Smooth muscle cell (in vitro differentiated cells): ENCODE measurements around the gene SLX4IP. TPM values are rescaled to one million over a fixed set of nuclear protein-coding genes. Genes with fewer than 3 reads are reported as not detected.

Experiments used
- DNase-seq: peaks from one replicate; lab custom pipeline; 2025; ENCODE audit not compliant: unreplicated experiment; lab: John Stamatoyannopoulos, UW
- H2AFZ ChIP-seq: fragments of 200-600 bp; sonication (generic); 2 replicates; pipeline ENCODE4 v1.6.0; 2016; ENCODE audit warnings: antibody characterized with exemption, low read depth, mild to moderate bottlenecking
- H3F3A ChIP-seq: fragments of 200-600 bp; sonication (generic); 2 replicates; pipeline ENCODE4 v1.6.0; 2017; ENCODE audit warnings: antibody characterized with exemption, low read depth
- H3K27ac ChIP-seq: fragments of 200-600 bp; sonication (generic); 2 replicates; pipeline ENCODE4 v1.5.1; 2016; ENCODE audit warnings: low read depth, mild to moderate bottlenecking
- H3K27me3 ChIP-seq: fragments of 200-600 bp; sonication (generic); 2 replicates; pipeline ENCODE4 v1.6.1; 2016; ENCODE audit warnings: low read depth, mild to moderate bottlenecking
- H3K36me3 ChIP-seq: fragments of 200-600 bp; sonication (generic); 2 replicates; pipeline ENCODE4 v1.5.1; 2016; ENCODE audit warnings: low read depth
- H3K4me1 ChIP-seq: fragments of 200-600 bp; sonication (generic); 2 replicates; pipeline ENCODE4 v1.5.1; 2016; ENCODE audit warnings: low read depth
- H3K4me2 ChIP-seq: fragments of 200-600 bp; sonication (generic); 2 replicates; pipeline ENCODE4 v1.6.0; 2016; ENCODE audit warnings: mild to moderate bottlenecking
- H3K4me3 ChIP-seq: fragments of 200-600 bp; sonication (generic); 2 replicates; pipeline ENCODE4 v1.5.1; 2016; ENCODE audit warnings: mild to moderate bottlenecking
- H3K79me2 ChIP-seq: fragments of 200-600 bp; sonication (generic); 2 replicates; pipeline ENCODE4 v1.6.0; 2016; ENCODE audit warnings: low read depth, mild to moderate bottlenecking
- H3K9ac ChIP-seq: fragments of 200-600 bp; sonication (generic); 2 replicates; pipeline ENCODE4 v1.6.0; 2016; ENCODE audit warnings: low read depth
- H3K9me3 ChIP-seq: fragments of 200-600 bp; sonication (generic); replicated peaks from 2 replicates; pipeline ENCODE4 v1.5.1; 2016; ENCODE audit warnings: low read depth
- H4K20me1 ChIP-seq: fragments of 200-600 bp; sonication (generic); 2 replicates; pipeline ENCODE4 v1.6.0; 2016; ENCODE audit warnings: low read depth
- WGBS: methylation state at CpG from one replicate; pipeline ENCODE4 v1.1.7; 2016; ENCODE audit warnings: low lambda C conversion rate; 5-methylcytosine and 5-hydroxymethylcytosine counted together
- polyA plus RNA-seq: library from polyadenylated mRNA; unstranded; fragments of >200 nt; fragmentation: Nextera tagmentation; extraction: Ambion mirVana; gene quantifications from 2 replicates; pipeline ENCODE4 v1.2.1, GENCODE V29; 2016
- total RNA-seq: library from RNA; depleted of rRNA; stranded (reverse); fragments of >200 nt; gene quantifications from 2 replicates; pipeline ENCODE4 v1.2.3, GENCODE V29; 2014
- TF ChIP-seq, protein P1 (sequence below): fragments of 200-600 bp; sonication (generic); IDR thresholded peaks from 2 replicates; pipeline ENCODE4 v1.5.1; 2017; ENCODE audit warnings: borderline replicate concordance, mild to moderate bottlenecking, antibody characterized with exemption; ENCODE audit not compliant: insufficient read depth, poor library complexity, severe bottlenecking

SLX4IP gene
- total and polyA plus RNA-seq, 2 experiments from 2014 or later = 1.2 to 6.2 TPM

DNA sequence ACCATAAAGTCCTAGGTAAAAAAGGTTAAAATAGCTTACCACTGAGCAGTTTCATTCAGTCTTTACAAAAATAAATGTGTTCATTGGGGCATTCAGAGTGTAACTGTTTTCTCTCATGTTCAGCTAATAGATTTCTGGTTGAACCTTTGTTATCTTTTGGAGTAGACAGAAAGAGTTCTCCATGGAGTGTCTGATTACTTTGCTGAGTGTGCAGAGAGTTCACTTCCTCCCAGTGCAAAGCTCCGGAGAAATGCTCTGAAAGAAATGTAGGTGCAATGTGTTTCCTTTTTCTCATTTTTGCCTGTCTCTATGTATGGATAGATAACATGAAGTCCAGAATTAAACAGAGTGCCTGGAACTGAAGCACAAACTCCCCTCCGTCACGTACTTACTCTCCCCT lies 186.0 kb downstream of the SLX4IP start:
- Histone ChIP-seq H2AFZ (no peak overlapping the region), H3K36me3 (no peaks in the 10 kb centered on the region), H3K79me2 (no peaks in the 10 kb centered on the region), H4K20me1 (no peaks in the 10 kb centered on the region), H3K9ac (no peak overlapping the region), H3K27me3 (no peaks in the 10 kb centered on the region), H3K9me3 (no peaks in the 10 kb centered on the region), H3F3A (peaks cover 34% of the 10 kb centered on the region), H3K4me1 (peaks cover 44% of the 10 kb centered on the region), H3K4me2 (no peak overlapping the region), H3K4me3 (no peak overlapping the region), H3K27ac (peak overlapping the region; percentile 96)
- TF ChIP-seq, protein P1, sequence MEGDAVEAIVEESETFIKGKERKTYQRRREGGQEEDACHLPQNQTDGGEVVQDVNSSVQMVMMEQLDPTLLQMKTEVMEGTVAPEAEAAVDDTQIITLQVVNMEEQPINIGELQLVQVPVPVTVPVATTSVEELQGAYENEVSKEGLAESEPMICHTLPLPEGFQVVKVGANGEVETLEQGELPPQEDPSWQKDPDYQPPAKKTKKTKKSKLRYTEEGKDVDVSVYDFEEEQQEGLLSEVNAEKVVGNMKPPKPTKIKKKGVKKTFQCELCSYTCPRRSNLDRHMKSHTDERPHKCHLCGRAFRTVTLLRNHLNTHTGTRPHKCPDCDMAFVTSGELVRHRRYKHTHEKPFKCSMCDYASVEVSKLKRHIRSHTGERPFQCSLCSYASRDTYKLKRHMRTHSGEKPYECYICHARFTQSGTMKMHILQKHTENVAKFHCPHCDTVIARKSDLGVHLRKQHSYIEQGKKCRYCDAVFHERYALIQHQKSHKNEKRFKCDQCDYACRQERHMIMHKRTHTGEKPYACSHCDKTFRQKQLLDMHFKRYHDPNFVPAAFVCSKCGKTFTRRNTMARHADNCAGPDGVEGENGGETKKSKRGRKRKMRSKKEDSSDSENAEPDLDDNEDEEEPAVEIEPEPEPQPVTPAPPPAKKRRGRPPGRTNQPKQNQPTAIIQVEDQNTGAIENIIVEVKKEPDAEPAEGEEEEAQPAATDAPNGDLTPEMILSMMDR = no peak
- WGBS = 36% methylated on average over 3 of the region's 3 CpGs
- DNase-seq = no peak

DNA sequence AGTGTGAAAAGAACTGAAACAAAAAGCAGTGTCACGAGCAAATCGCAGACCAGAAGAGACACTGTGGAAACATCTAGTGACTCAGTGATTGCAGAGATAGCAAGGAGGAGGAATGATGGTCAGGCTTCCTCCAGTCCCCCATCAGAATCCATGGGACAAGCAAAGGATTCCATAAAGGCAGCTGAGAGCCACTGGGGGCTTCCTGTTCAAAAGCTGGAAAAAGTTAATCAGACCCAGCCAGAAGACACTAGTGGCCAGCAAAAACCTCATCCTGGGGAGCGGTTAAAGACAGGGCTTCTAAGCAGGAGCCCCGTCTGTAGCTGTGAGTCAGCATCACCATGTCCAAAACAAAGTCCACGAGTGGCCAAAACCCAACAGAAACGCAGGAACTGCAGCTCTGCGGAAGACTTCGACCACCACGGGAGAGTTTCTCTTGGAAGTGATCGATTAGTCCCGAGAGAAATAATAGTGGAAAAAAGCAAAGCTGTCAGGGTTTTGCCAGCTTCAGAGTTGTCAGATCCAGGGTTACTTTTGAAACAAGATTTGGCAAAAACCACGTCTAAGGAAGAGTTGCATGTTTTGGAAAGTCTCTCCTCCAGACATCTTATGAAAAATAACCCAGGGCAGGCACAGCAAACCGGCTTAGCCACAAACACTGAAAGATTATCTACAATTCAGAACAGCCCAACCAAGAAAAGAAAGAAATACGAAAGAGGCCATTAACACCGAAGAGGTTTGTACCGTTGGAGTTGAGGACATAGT lies 187.7 kb downstream of the SLX4IP start:
- 18% methylated on average over 16 of the region's 16 CpGs for WGBS
- TF ChIP-seq, protein P1 = no peak
- peak overlapping the region; percentile 96 for H3K27ac ChIP-seq
- peak overlapping the region; percentile 73 for H3K4me2 ChIP-seq
- peaks cover 34% of the 10 kb centered on the region for H3F3A ChIP-seq
- H4K20me1 ChIP-seq = no peaks in the 10 kb centered on the region
- peak overlapping the region; percentile 23 for H2AFZ ChIP-seq
- peak overlapping the region; percentile 3 for H3K4me3 ChIP-seq
- no peaks in the 10 kb centered on the region for H3K79me2 ChIP-seq
- DNase-seq = peak; percentile 13
- H3K27me3 ChIP-seq = no peaks in the 10 kb centered on the region
- H3K9ac ChIP-seq = peak overlapping the region; percentile 78
- H3K4me1 ChIP-seq = peaks cover 49% of the 10 kb centered on the region
- no peaks in the 10 kb centered on the region for H3K36me3 ChIP-seq
- H3K9me3 ChIP-seq = no peaks in the 10 kb centered on the region

DNA sequence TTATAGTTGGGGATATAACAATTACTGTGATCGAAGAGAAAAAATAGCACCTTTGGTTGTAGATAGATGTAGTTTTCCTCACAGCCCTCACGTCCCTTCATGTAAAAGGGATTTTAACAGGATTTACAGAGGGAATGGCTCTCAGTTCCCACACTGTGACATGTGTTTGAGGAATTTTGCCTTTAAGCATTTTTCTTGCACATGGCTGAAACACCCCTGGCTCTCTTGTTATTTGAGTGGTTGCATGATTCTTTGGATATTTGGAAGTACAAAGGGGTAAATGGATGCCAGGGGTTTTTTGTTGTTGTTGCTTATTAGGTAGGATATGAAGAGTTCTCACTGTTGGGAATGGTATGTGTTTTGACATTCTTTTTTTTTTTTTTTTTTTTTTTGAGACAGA lies 190.5 kb downstream of the SLX4IP start:
- TF ChIP-seq, protein P1 = no peak
- DNase-seq = no peak
- H3F3A ChIP-seq = peaks cover 34% of the 10 kb centered on the region

DNA sequence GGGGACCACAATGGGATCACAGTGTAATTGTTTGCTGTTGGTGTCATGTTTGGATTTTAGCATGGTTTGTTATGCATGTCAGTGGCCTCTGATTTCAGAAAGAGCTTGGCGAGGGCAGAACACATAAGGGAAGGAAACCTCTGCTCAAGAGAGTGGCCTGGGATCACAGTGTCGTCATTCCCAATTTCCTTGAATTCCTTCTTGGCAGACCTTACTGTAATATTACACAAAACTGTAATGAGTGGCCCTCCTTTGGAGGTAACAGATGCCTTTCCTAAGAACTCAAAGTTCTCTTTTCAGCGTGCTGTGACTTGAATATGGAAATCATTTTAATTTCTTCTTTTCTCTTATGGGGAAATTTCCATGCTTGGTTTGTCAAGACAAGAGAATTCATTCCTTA lies 191.8 kb downstream of the SLX4IP start:
- peaks cover 28% of the 10 kb centered on the region for H3F3A ChIP-seq
- H3K9ac ChIP-seq = no peak overlapping the region
- no peaks in the 10 kb centered on the region for H3K27me3 ChIP-seq
- H3K4me1 ChIP-seq = peaks cover 56% of the 10 kb centered on the region
- peak overlapping the region; percentile 26 for H3K27ac ChIP-seq
- no peak overlapping the region for H3K4me3 ChIP-seq
- no peak overlapping the region for H3K4me2 ChIP-seq
- no peaks in the 10 kb centered on the region for H3K9me3 ChIP-seq
- no peaks in the 10 kb centered on the region for H3K79me2 ChIP-seq
- H4K20me1 ChIP-seq = no peaks in the 10 kb centered on the region
- TF ChIP-seq, protein P1 = no peak
- no peak for DNase-seq
- H2AFZ ChIP-seq = no peak overlapping the region
- H3K36me3 ChIP-seq = no peaks in the 10 kb centered on the region
- 80% methylated on average over 3 of the region's 3 CpGs for WGBS

More for the DNA sequence above, 190.5 kb downstream of the SLX4IP start:
- Histone ChIP-seq H4K20me1 (no peaks in the 10 kb centered on the region), H3K4me3 (no peak overlapping the region), H3K4me1 (peaks cover 57% of the 10 kb centered on the region), H3K4me2 (peak overlapping the region; percentile 58), H3K27ac (peak overlapping the region; percentile 75), H3K36me3 (no peaks in the 10 kb centered on the region), H3K27me3 (no peaks in the 10 kb centered on the region), H3K9me3 (no peaks in the 10 kb centered on the region), H3K79me2 (no peaks in the 10 kb centered on the region), H3K9ac (no peak overlapping the region), H2AFZ (no peak overlapping the region)
- 18% methylated on average over 2 of the region's 2 CpGs for WGBS
